ENCODE data around the gene SSX2.
"Not testable (repeated sequence)": the region's sequence is repeated elsewhere in the genome, so short reads cannot be mapped to it uniquely, and the experiment has no call there.

SSX2 gene, protein sequence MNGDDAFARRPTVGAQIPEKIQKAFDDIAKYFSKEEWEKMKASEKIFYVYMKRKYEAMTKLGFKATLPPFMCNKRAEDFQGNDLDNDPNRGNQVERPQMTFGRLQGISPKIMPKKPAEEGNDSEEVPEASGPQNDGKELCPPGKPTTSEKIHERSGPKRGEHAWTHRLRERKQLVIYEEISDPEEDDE

DNA sequence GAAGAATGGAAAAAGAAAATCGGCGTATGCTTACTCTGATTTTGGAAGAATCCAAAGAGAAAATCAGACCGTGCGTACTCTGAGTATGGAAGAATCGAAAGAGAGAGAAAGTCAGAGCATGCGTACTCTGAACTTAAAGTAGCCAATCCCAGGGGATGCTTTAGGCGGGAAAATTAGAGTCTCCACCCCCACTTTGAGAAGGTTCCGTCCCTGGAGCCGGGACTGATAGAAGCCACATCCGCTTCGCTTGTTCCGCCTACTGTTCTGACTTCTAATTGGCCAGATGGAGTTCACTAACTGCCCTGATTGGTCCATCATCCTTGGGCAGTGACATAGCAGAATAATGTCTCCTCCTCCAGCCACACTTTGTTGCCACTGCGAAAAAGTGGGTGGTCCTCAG lies at the start of gene SSX2:
Gene SSX2, minus strand, starts transcription at position 101 of the 400 bp plus-strand sequence. CDS start 1,429 bp downstream, outside the sequence.
- DNase-seq (ENCODE audit: low spot score) = not testable (repeated sequence)

DNA sequence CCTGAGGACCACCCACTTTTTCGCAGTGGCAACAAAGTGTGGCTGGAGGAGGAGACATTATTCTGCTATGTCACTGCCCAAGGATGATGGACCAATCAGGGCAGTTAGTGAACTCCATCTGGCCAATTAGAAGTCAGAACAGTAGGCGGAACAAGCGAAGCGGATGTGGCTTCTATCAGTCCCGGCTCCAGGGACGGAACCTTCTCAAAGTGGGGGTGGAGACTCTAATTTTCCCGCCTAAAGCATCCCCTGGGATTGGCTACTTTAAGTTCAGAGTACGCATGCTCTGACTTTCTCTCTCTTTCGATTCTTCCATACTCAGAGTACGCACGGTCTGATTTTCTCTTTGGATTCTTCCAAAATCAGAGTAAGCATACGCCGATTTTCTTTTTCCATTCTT lies 44.0 kb upstream of the SSX2 start, which contains the start of gene SSX2B:
Gene SSX2B, plus strand, starts transcription at position 301 of the 400 bp plus-strand sequence. CDS start 1,429 bp downstream, outside the sequence.
- DNase-seq (ENCODE audit: low spot score) = not testable (repeated sequence)

DNA sequence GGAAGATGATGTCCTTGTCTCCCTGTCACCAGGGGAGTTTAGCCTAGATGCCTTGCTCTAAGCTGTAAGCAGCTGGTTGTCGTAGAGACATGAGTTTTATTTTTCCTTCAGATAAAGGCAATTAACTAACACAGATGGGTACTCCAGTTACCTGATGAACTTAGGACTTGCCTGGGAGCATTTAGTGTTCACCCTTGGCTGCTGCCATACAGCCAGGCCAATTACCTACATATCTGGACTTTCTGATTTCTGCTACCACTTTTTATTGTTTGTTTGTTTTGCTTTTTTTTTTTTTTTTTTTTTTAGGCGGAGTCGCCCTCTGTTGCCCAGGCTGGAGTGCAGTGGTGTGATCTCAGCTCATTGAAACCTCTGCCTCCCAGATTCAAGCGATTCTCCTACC lies 14.9 kb downstream of the SSX2 start:
- DNase-seq (ENCODE audit: low spot score) = not testable (repeated sequence)

DNA sequence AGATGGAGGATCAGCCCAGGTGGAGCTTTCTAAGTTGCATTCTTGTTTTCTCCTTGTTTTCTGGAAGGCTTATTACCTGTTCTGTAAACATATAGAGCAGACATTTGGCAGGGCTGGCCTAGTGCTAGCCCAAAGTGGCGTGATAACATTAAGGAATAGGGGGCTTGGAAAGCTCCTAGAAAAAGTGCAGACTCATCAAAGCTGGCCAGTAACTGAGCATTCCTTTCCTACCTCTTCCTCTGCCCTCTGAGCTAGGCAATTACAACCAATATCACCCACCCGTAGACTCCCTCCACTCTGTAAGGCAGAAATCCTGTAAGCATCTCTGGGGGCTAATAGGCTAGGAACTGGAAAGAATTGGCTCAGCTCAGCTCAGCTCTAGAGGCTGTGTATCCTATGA lies 44.8 kb downstream of the SSX2 start:
- not testable (repeated sequence) for DNase-seq (ENCODE audit: low spot score)

DNA sequence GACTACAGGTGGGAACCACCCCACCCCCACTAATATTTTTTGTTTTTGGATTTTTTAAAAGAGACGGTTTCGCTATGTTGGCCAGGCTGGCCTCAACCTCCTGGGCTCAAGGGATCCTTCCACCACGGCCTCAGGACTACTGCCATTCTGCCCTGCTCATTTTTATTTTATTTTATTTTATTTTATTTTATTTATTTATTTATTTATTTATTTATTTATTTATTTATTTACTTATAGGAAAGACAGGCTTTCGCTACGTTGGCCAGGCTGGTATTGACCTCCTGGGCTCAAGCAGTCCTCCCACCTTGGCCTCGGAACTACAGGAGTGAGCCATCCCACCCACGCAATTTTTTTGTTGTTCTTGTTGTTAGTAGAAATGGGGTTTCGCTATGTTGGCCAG lies 51.5 kb downstream of the SSX2 start:
- DNase-seq (ENCODE audit: low spot score) = not testable (repeated sequence)

DNA sequence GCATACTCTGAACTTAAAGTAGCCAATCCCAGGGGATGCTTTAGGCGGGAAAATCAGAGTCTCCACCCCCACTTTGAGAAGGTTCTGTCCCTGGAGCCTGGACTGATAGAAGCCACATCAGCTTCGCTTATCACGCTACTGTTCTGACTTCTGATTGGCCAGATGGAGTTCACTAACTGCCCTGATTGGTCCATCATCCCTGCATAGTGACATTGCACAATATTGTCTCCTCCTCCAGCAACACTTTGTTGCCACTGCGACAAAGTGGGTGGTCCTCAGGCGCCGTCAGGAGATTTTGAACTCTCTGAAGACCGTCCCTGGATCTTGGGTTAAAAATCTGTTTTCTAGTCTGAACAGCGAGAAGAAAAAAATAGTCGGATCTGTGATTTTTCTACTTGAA lies 52.2 kb downstream of the SSX2 start, which contains the start of gene SSX7:
Gene SSX7, minus strand, starts transcription at position 101 of the 400 bp plus-strand sequence. CDS start 1,428 bp downstream, outside the sequence.
- DNase-seq (ENCODE audit: low spot score) = not testable (repeated sequence)

DNA sequence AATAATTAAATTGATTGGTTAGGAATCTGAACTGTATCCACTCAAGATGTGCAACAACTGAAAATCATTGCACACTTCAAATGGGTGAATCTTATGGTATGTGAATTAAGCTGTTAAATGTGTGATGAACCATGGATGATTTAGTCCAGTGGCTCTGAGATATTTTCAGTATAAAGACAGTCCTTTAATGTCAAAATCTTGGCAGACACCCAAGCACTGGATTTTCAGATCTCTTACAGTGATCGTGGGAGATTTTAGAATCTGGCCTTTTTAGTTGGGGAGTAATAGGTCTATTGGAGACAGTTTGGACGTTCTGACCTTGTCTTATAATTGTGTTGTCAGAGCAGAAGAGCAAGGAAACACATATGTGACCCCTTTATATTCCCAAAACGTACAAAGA lies 56.3 kb downstream of the SSX2 start:
- not testable (repeated sequence) for DNase-seq (ENCODE audit: low spot score)

DNA sequence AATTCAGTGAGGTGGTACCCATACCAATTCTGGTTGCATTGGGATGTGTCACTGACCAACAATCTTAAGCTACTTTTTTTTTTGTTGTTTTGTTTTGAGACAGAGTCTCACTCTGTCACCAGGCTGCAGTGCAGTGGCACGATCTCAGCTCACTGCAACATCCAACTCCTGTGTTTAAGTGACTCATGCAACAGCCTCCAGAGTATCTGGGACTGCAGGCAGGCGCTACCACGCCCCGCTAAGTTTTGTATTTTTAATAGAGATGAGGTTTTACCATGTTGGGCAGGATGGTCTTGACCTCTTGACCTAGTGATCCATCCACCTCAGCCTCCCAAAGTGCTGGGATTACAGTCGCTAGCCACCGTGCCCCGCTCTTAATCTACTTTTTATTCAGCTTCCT lies 58.0 kb downstream of the SSX2 start:
- DNase-seq (ENCODE audit: low spot score) = not testable (repeated sequence)
